Umbilical cord (tissue), 2 donors: ENCODE results near the gene FGF11. TPM values are rescaled to one million over a fixed set of nuclear protein-coding genes. Genes with fewer than 3 reads are reported as not detected.

Experiments used
- DNase-seq: peaks from one replicate; pipeline ENCODE4 v3.0.0-alpha.2; 2015; ENCODE audit warnings: low spot score
- total RNA-seq: library from RNA; depleted of rRNA; stranded (reverse); fragments of >200 nt; gene quantifications from one replicate; pipeline ENCODE4 v1.2.3, GENCODE V29; 2014; ENCODE audit warnings: low replicate concordance; ENCODE audit not compliant: insufficient read depth

The FGF11 gene
- total RNA-seq, 1 donor from 2014 or later, result 12.8 TPM

- no peak for DNase-seq
These were observed 9.6 kb upstream of the FGF11 start for GRCh38 chr17:7429722-7430121.

GRCh38 chr17:7431231-7431630 is 8.1 kb upstream of the FGF11 start:
- no peak for DNase-seq

- DNase-seq, result no peak
These were observed 7.0 kb upstream of the FGF11 start for GRCh38 chr17:7432296-7432695.

- DNase-seq, result no peak
These were observed 3.4 kb upstream of the FGF11 start for GRCh38 chr17:7435676-7436555.

- peak; percentile 78 for DNase-seq
These were observed 2.5 kb upstream of the FGF11 start for GRCh38 chr17:7436556-7437368.

GRCh38 chr17:7437369-7437863 is 1.9 kb upstream of the FGF11 start:
- no peak for DNase-seq

GRCh38 chr17:7437950-7438614 is 1.2 kb upstream of the FGF11 start:
- DNase-seq, result peak; percentile 77

- no peak for DNase-seq
These were observed 454 bp upstream of the FGF11 start for GRCh38 chr17:7438656-7439460.

GRCh38 chr17:7440113-7440833 is 961 bp downstream of the FGF11 start:
- peak; percentile 58 for DNase-seq

- no peak for DNase-seq
These were observed 1.5 kb downstream of the FGF11 start for GRCh38 chr17:7440834-7441195.

- no peak for DNase-seq
These were observed 2.0 kb downstream of the FGF11 start for GRCh38 chr17:7441266-7441665.

- DNase-seq, result no peak
These were observed 2.8 kb downstream of the FGF11 start for GRCh38 chr17:7442142-7442541.

GRCh38 chr17:7443499-7444485 is 4.5 kb downstream of the FGF11 start:
- DNase-seq, result no peak

GRCh38 chr17:7444682-7445618 is 5.6 kb downstream of the FGF11 start, which contains the start of gene CHRNB1:
TSS of gene CHRNB1 (plus strand) at chr17:7445061. CDS start at chr17:7445128, 67 bp downstream.
- DNase-seq, result no peak

GRCh38 chr17:7445619-7445968 is 6.3 kb downstream of the FGF11 start:
- DNase-seq, result no peak

- DNase-seq, result no peak
These were observed 9.1 kb downstream of the FGF11 start for GRCh38 chr17:7448461-7448860.

- no peak for DNase-seq
These were observed 20.7 kb downstream of the FGF11 start for GRCh38 chr17:7459961-7460545.
